ENCODE data around the gene RPL13A. TPM values are rescaled to one million over a fixed set of nuclear protein-coding genes. Genes with fewer than 3 reads are reported as not detected.

The RPL13A gene
- polyA plus RNA-seq, 3 donors: 655 to 1,621 (median 663) TPM

GRCh38 chr19:49489601-49490167, 2.3 kb downstream of the RPL13A start:
- H3K36me3 ChIP-seq (replicated peaks in 1 of 2; ENCODE audit: control insufficient read depth in 1 of 2, insufficient read depth in 2 of 2, low read length in 2 of 2): peaks cover 38 to 43% of the 10 kb centered on the region in 2 donors
- no peak overlapping the region for H2AFZ ChIP-seq (ENCODE audit: insufficient read depth, low read depth, low read length, poor library complexity, severe bottlenecking)
- H3K9me3 ChIP-seq (replicated peaks in 1 of 2; ENCODE audit: control insufficient read depth in 1 of 2, insufficient read depth in 1 of 2, low read length in 2 of 2): no peaks in the 10 kb centered on the region
- H3K4me1 Mint-ChIP-seq: peaks cover 23% of the 10 kb centered on the region
- peaks cover 30% of the 10 kb centered on the region for H3K79me2 ChIP-seq (ENCODE audit: insufficient read depth, low read length)
- peak overlapping the region; percentile 36 to 89 for H3K27ac ChIP-seq (ENCODE audit: low read depth in 1 of 2, low read length in 2 of 2)
- H3K4me3 Mint-ChIP-seq: peak overlapping the region in 1 of 2 donors; percentile 11
- 85% methylated on average over 11 of the region's 15 CpGs for WGBS (ENCODE audit: insufficient coverage)
- peaks cover 17 to 19% of the 10 kb centered on the region in 2 donors for H3K4me1 ChIP-seq (ENCODE audit: control insufficient read depth in 1 of 2, insufficient read depth in 2 of 2, low read length in 2 of 2)
- H3K4me2 ChIP-seq (replicated peaks; ENCODE audit: extremely low read depth, low read length, poor library complexity, severe bottlenecking): peak overlapping the region; percentile 99
- no peaks in the 10 kb centered on the region for H3K27me3 ChIP-seq (ENCODE audit: control insufficient read depth in 2 of 2, insufficient read depth in 2 of 2, low read length in 2 of 2)
- peaks cover 38 to 39% of the 10 kb centered on the region in 2 donors for H3K36me3 Mint-ChIP-seq
- intact Hi-C loops (cut with micrococcal nuclease): loop anchor here in 1 of 2 donors (5.0 to 10.0 kb wide), 2 partner anchors 37 to 185 kb away; partner anchors contain the start of genes ALDH16A1, PIH1D1 and PRMT1
- DNase-seq: no peak
- peaks cover 50% of the 10 kb centered on the region for H4K20me1 ChIP-seq (ENCODE audit: insufficient read depth, low read length)
- peaks cover 0 to 3% (median 0%) of the 10 kb centered on the region in 7 donors for H3K9me3 Mint-ChIP-seq
- H3K27me3 Mint-ChIP-seq (ENCODE audit: low read depth in 3 of 3): peaks cover 0 to 1% (median 0%) of the 10 kb centered on the region in 3 donors
- TF ChIP-seq CTCF (IDR thresholded peaks at IDR 0.05): no peak
- H3K4me3 ChIP-seq (replicated peaks in 1 of 3; ENCODE audit: low read depth in 2 of 3, low read length in 3 of 3): peak overlapping the region in 1 of 3 experiments; percentile 95
- H3K27ac Mint-ChIP-seq: peak overlapping the region in 6 of 7 donors; percentile 9 to 96 (median 55)
- no peak overlapping the region for H3K9ac ChIP-seq (ENCODE audit: insufficient read depth, low read length, poor library complexity, severe bottlenecking)

GRCh38 chr19:49490287-49491029, 3.0 kb downstream of the RPL13A start:
- Mint-ChIP-seq H3K36me3 (peaks cover 38 to 39% of the 10 kb centered on the region in 2 donors), H3K4me3 (no peak overlapping the region), H3K27ac (peak overlapping the region in 5 of 7 donors; percentile 10 to 70 (median 25)), H3K4me1 (peaks cover 23% of the 10 kb centered on the region), H3K9me3 (peaks cover 0 to 3% (median 0%) of the 10 kb centered on the region in 7 donors), H3K27me3 (ENCODE audit: low read depth in 3 of 3) (no peaks in the 10 kb centered on the region)
- no peak overlapping the region for H3K4me3 ChIP-seq (replicated peaks in 1 of 3; ENCODE audit: low read depth in 2 of 3, low read length in 3 of 3)
- H3K4me2 ChIP-seq (replicated peaks; ENCODE audit: extremely low read depth, low read length, poor library complexity, severe bottlenecking): no peak overlapping the region
- DNase-seq: no peak
- no peaks in the 10 kb centered on the region for H3K27me3 ChIP-seq (ENCODE audit: control insufficient read depth in 2 of 2, insufficient read depth in 2 of 2, low read length in 2 of 2)
- peaks cover 38 to 43% of the 10 kb centered on the region in 2 donors for H3K36me3 ChIP-seq (replicated peaks in 1 of 2; ENCODE audit: control insufficient read depth in 1 of 2, insufficient read depth in 2 of 2, low read length in 2 of 2)
- H3K9ac ChIP-seq (ENCODE audit: insufficient read depth, low read length, poor library complexity, severe bottlenecking): no peak overlapping the region
- no peak for TF ChIP-seq CTCF (IDR thresholded peaks at IDR 0.05)
- no peaks in the 10 kb centered on the region for H3K9me3 ChIP-seq (replicated peaks in 1 of 2; ENCODE audit: control insufficient read depth in 1 of 2, insufficient read depth in 1 of 2, low read length in 2 of 2)
- no peak overlapping the region for H2AFZ ChIP-seq (ENCODE audit: insufficient read depth, low read depth, low read length, poor library complexity, severe bottlenecking)
- peaks cover 18 to 23% of the 10 kb centered on the region in 2 donors for H3K4me1 ChIP-seq (ENCODE audit: control insufficient read depth in 1 of 2, insufficient read depth in 2 of 2, low read length in 2 of 2)
- WGBS (ENCODE audit: insufficient coverage): 96% methylated on average over 25 of the region's 27 CpGs
- peaks cover 50% of the 10 kb centered on the region for H4K20me1 ChIP-seq (ENCODE audit: insufficient read depth, low read length)
- peaks cover 30% of the 10 kb centered on the region for H3K79me2 ChIP-seq (ENCODE audit: insufficient read depth, low read length)
- intact Hi-C loops (cut with micrococcal nuclease): loop anchor here in 1 of 2 donors (10.0 kb wide), 1 partner anchor 184 kb away; the partner anchor contains the start of gene PRMT1
- H3K27ac ChIP-seq (ENCODE audit: low read depth in 1 of 2, low read length in 2 of 2): peak overlapping the region; percentile 36 to 89

All from CD14-positive monocyte (primary cell).